Measurements from ENCODE around the gene APOL5. TPM values are rescaled to one million over a fixed set of nuclear protein-coding genes. Genes with fewer than 3 reads are reported as not detected.
A peak's percentile ranks its signal among the peaks of the same experiment; 100 is the strongest.
"Not testable (repeated sequence)": the region's sequence is repeated elsewhere in the genome, so short reads cannot be mapped to it uniquely, and the experiment has no call there.

APOL5 gene
- polyA plus RNA-seq, 1 experiment = not detected

DNA sequence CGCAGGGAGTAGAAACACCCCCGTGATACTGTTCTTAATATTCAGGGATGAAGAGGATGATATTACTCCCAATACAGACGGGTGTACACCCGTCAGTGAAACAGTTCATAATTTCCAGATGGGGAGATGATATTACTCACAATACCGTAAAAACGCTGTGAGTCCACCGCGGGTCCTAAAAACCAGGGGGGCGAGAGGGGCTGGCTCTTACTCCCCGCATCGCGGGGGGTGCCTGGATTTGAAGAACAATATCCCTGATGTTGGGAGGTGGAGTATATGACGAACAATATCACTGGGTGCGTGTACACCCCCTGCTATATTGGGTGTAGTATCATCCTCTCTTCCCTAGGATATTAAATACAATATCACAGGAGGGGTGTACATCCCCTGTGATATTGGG is 20.5 kb upstream of the APOL5 start:
- TF ChIP-seq, protein P1, sequence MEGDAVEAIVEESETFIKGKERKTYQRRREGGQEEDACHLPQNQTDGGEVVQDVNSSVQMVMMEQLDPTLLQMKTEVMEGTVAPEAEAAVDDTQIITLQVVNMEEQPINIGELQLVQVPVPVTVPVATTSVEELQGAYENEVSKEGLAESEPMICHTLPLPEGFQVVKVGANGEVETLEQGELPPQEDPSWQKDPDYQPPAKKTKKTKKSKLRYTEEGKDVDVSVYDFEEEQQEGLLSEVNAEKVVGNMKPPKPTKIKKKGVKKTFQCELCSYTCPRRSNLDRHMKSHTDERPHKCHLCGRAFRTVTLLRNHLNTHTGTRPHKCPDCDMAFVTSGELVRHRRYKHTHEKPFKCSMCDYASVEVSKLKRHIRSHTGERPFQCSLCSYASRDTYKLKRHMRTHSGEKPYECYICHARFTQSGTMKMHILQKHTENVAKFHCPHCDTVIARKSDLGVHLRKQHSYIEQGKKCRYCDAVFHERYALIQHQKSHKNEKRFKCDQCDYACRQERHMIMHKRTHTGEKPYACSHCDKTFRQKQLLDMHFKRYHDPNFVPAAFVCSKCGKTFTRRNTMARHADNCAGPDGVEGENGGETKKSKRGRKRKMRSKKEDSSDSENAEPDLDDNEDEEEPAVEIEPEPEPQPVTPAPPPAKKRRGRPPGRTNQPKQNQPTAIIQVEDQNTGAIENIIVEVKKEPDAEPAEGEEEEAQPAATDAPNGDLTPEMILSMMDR (IDR thresholded peaks at IDR 0.05; ENCODE audit: insufficient read depth, low read depth, low read length) = no peak
- POLR2A ChIA-PET = no interaction called here
- Histone ChIP-seq H3K27me3 (ENCODE audit: control insufficient read depth, insufficient read depth, low read length) (no peaks in the 10 kb centered on the region), H3K36me3 (ENCODE audit: control insufficient read depth, insufficient read depth, low read length) (no peaks in the 10 kb centered on the region), H3K4me3 (ENCODE audit: low read depth, low read length) (no peak overlapping the region)
- DNase-seq (ENCODE audit: low read depth) = no peak
- CTCF ChIA-PET = no interaction called here

DNA sequence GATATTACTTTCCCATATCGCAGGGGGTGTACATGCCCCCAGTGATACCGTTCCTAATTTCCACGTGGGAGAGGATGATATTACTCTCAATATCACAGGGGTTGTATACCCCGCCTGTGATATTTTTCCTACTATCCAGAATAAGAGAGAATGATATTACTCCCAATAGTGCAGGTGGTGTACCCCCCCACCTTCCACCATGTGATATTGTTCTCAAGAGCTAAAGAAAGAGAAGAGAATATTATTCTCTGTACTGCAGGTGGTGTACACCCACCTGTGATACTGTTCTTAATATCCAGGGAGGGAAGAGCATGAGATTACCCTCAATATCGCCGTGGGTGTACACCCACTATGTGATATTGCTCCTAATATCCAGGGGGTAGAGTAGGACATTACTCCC is 17.8 kb upstream of the APOL5 start:
- H3K27me3 ChIP-seq (ENCODE audit: control insufficient read depth, insufficient read depth, low read length); H3K36me3 ChIP-seq (ENCODE audit: control insufficient read depth, insufficient read depth, low read length); POLR2A ChIA-PET; DNase-seq (ENCODE audit: low read depth); CTCF ChIA-PET; H3K4me3 ChIP-seq (ENCODE audit: low read depth, low read length): not testable (repeated sequence)

DNA sequence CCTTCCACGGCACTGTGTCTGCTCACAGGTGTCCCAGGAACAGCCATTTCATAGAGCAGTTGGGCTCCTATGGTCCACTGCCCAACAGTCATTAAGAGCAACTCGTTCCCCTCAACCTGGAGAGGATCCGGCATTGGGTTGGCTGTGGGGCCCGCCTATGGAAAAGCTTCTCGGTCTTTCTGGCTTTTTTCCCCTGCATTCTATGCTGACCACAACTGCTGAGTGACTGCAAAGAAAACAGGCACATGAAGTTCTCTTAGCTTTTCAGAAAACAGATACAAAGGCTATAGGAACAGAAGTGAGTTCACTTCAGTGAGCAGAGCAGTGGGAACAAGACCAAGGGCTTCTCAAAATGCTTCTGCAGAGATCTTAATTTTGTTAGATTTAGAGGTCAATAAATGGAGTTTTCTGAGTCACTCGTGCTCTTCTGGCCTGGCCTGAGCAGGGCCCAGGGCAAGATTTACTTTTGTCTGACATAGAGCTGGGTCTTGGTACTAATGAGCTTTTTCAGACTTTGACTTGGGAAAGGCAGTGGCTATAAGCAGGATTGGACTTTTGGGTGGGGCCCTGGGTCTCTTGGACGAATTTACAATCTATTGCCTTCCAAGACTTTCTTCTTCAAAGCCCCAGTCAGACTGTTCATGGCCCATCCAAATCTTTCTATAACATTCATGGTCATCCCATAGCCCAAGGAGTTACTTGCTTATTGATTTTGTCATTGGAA is 13.6 kb upstream of the APOL5 start:
- ChIA-PET CTCF (no interaction called here), POLR2A (no interaction called here)
- no peaks in the 10 kb centered on the region for H3K36me3 ChIP-seq (ENCODE audit: control insufficient read depth, insufficient read depth, low read length)
- no peak for DNase-seq (ENCODE audit: low read depth)
- TF ChIP-seq, protein P1 (IDR thresholded peaks at IDR 0.05; ENCODE audit: insufficient read depth, low read depth, low read length) = no peak
- H3K27me3 ChIP-seq (ENCODE audit: control insufficient read depth, insufficient read depth, low read length) = no peaks in the 10 kb centered on the region
- H3K4me3 ChIP-seq (ENCODE audit: low read depth, low read length) = no peak overlapping the region

DNA sequence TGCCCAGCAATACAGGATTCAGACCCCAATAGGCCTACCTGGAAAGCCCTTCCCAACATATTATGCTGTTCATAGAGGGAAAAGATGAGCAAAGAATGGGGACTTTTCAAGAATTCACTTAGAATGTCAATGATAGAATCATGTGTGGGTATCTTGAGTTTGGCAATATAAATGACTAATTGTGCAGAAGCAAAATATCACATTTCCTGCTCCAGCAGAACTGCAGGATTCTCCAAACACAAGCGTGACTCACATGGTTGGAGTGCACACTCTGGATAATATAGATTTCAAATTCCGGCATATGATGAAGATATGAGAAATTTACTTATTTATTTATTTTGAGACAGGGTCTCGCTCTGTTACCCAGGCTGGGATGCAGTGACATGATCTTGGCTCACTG is 12.5 kb upstream of the APOL5 start:
- H3K4me3 ChIP-seq (ENCODE audit: low read depth, low read length) = no peak overlapping the region
- no peaks in the 10 kb centered on the region for H3K36me3 ChIP-seq (ENCODE audit: control insufficient read depth, insufficient read depth, low read length)
- ChIA-PET POLR2A (no interaction called here), CTCF (interaction anchor here (0.6 kb wide), 1 partner anchor 12 kb away, joined by 3 read pairs; no protein-coding TSS in a partner anchor)
- peak; percentile 26 for DNase-seq (ENCODE audit: low read depth)
- H3K27me3 ChIP-seq (ENCODE audit: control insufficient read depth, insufficient read depth, low read length) = no peaks in the 10 kb centered on the region
- TF ChIP-seq, protein P1 (IDR thresholded peaks at IDR 0.05; ENCODE audit: insufficient read depth, low read depth, low read length) = no peak

DNA sequence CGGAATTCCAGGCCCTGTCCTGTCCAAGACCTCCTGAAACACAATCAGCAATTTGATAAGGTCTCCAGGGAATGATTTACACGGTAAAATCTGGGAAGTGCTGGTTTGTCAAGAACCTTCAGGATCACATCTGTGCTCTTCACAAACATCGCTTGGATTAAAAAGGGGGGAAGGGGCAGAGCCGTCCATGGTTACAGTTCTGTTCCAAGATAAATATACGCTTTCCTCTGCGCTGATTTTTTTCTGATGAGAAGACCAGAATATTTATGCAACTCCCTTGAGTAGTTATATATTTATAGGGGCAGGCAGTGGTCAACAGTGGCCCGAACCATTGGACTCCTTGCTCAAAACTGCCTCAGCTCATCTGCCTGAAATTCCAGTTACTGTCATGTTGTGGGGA is 9.2 kb upstream of the APOL5 start:
- H3K4me3 ChIP-seq (ENCODE audit: low read depth, low read length) = no peak overlapping the region
- H3K27me3 ChIP-seq (ENCODE audit: control insufficient read depth, insufficient read depth, low read length) = no peaks in the 10 kb centered on the region; the same call in 1 of the 2 replicates
- ChIA-PET POLR2A (no interaction called here), CTCF (no interaction called here)
- no peak for DNase-seq (ENCODE audit: low read depth)
- TF ChIP-seq, protein P1 (IDR thresholded peaks at IDR 0.05; ENCODE audit: insufficient read depth, low read depth, low read length) = no peak
- H3K36me3 ChIP-seq (ENCODE audit: control insufficient read depth, insufficient read depth, low read length) = no peaks in the 10 kb centered on the region

DNA sequence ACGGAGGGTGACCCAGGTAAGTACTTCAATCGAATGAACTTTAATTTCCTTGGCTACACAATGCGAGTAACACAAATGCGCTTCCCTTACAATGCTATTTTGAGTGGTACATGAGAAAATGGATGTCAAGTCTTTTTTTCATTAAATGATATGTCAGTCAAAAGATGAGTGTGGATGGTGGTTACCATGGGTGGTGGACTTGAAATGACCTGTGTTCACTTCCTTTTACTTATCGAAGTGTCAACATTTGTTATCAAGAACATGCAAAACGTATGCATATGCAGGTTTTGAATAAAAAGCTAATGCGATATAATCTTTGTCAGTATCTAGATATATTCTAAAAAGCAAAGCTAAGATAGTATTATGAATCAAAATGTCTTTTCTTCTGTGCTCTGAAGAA is 8.8 kb upstream of the APOL5 start:
- ChIA-PET CTCF (no interaction called here), POLR2A (no interaction called here)
- no peaks in the 10 kb centered on the region for H3K36me3 ChIP-seq (ENCODE audit: control insufficient read depth, insufficient read depth, low read length)
- no peak for DNase-seq (ENCODE audit: low read depth)
- TF ChIP-seq, protein P1 (IDR thresholded peaks at IDR 0.05; ENCODE audit: insufficient read depth, low read depth, low read length) = no peak
- H3K27me3 ChIP-seq (ENCODE audit: control insufficient read depth, insufficient read depth, low read length) = no peaks in the 10 kb centered on the region; the same call in 1 of the 2 replicates
- H3K4me3 ChIP-seq (ENCODE audit: low read depth, low read length) = no peak overlapping the region

All from BJ (cell line).